Effector memory CD8-positive, alpha-beta T cell (primary cell): ENCODE data around the gene SPINK4.

Source experiments
- ATAC-seq: fragments of 150-1000 bp; cut with Tn5 transposase; replicated peaks from 2 replicates; pipeline ENCODE4 v1.10.0; 2021; ENCODE audit warnings: mild to moderate bottlenecking, moderate library complexity
- DNase-seq, 3 experiments: peaks; one replicate each; pipeline ENCODE4 v3.0.0; 2021
- H3K27ac Mint-ChIP-seq, 2 donors: one replicate each; pipeline ENCODE4 v1.8.0; 2022; ENCODE audit warnings: mild to moderate bottlenecking in 2 of 2, mixed read lengths in 2 of 2, moderate library complexity in 2 of 2
- H3K27me3 Mint-ChIP-seq, 2 donors: one replicate each; pipeline ENCODE4 v1.8.0; 2022; ENCODE audit warnings: mixed read lengths in 2 of 2
- H3K36me3 Mint-ChIP-seq: one replicate; pipeline ENCODE4 v1.8.0; 2022; ENCODE audit warnings: mild to moderate bottlenecking, moderate library complexity, mixed read lengths; ENCODE audit not compliant: insufficient read depth
- H3K4me1 Mint-ChIP-seq, 2 donors: one replicate each; pipeline ENCODE4 v1.8.0; 2022; ENCODE audit warnings: low read depth in 2 of 2, mixed read lengths in 2 of 2
- H3K4me3 Mint-ChIP-seq, 2 donors: one replicate each; pipeline ENCODE4 v1.8.0; 2022; ENCODE audit warnings: mild to moderate bottlenecking in 2 of 2, mixed read lengths in 2 of 2, moderate library complexity in 2 of 2
- H3K9me3 Mint-ChIP-seq, 2 donors: one replicate each; pipeline ENCODE4 v1.8.0; 2022; ENCODE audit warnings: mixed read lengths in 2 of 2

SPINK4 gene

DNA sequence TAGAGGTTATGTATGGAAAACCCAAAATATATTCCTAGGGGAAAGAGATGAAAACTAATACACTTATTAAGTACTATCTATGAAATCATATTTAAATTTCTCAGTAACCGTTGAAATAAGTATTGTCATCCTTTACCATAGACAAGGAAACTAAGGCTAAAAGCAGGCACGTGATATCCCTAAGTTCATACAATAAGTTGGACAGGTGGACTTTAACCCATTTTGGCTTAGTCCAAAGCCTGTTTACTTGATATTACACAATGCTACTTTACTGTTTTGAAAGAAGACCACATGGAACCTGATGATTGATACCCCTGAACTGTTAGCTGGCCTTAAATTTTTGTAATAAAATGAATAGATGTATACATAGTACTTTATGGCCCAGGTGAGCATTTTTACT is 53.8 kb downstream of the SPINK4 start:
- Mint-ChIP-seq H3K27me3 (no peaks in the 10 kb centered on the region), H3K36me3 (peaks cover 61% of the 10 kb centered on the region), H3K9me3 (no peaks in the 10 kb centered on the region), H3K4me1 (peaks cover 61 to 63% of the 10 kb centered on the region in 2 donors), H3K4me3 (no peak overlapping the region), H3K27ac (peak overlapping the region; percentile 46 to 99)
- DNase-seq = no peak
- no peak for ATAC-seq

DNA sequence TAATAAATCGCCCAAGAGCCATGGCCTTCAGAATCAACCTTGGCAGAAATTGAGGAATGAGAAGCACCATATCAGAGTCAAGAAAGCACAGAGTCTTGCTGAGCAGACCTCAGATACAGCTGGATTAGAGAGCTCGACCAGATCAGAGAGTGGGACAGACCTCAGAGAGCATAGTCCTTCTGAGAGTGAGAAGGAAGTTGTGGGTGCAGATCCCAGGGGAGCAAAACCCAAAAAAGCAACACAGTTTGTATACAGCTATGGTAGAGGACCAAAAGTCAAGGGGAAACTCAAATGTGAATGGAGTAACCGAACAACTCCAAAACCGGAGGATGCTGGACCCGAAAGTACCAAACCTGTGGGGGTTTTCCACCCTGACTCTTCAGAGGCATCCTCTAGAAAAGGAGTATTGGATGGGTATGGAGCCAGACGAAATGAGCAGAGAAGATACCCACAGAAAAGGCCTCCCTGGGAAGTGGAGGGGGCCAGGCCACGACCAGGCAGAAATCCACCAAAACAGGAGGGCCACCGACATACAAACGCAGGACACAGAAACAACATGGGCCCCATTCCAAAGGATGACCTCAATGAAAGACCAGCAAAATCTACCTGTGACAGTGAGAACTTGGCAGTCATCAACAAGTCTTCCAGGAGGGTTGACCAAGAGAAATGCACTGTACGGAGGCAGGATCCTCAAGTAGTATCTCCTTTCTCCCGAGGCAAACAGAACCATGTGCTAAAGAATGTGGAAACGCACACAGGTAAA is 54.9 kb downstream of the SPINK4 start:
- ATAC-seq (no peak), DNase-seq (no peak)
- Mint-ChIP-seq H3K27me3 (no peaks in the 10 kb centered on the region), H3K4me1 (peaks cover 65 to 71% of the 10 kb centered on the region in 2 donors), H3K4me3 (peak overlapping the region in 1 of 2 donors; percentile 7), H3K36me3 (peaks cover 67% of the 10 kb centered on the region), H3K9me3 (no peaks in the 10 kb centered on the region), H3K27ac (peak overlapping the region; percentile 46 to 99)

DNA sequence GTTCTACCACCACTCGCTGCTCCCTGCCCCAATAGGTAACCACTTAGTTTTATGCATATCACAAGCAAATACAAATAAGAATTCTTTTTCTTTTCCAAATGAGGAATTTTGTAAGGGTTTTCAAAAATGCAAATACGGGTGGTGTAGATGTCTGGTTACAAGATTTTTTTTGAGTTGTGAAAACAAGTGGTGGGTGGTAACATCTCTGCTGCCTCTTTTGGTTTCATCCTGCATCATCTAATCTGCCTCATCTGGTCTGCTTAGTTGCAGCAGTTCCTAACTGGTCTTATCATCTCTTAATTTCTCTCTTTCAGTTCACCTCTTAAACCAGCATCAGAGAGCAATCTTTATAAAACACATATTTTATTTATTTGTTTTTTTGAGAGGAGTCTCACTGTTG is 55.6 kb downstream of the SPINK4 start:
- Mint-ChIP-seq H3K27ac (no peak overlapping the region), H3K4me3 (no peak overlapping the region), H3K9me3 (no peaks in the 10 kb centered on the region), H3K4me1 (peaks cover 61 to 70% of the 10 kb centered on the region in 2 donors), H3K36me3 (peaks cover 66% of the 10 kb centered on the region), H3K27me3 (no peaks in the 10 kb centered on the region)
- no peak for DNase-seq
- no peak for ATAC-seq

DNA sequence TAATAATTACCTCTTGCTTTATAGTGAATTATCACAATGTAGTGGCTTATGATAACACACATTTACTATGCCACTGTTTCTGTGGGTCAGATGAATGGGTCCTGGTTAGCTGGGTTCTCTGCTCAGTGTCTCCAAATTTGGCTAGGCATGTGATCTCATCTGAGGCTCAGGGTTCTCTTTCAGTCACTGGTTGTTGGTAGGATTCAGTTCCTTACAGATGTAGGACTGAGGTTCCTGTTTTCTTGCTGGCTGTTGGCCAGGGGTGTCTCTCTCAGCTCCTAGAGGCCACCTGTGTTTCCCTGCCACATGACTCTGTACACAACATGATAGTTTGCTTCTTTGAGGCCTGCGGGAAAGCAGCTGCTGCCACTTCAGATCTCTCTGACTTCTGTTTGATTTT is 57.5 kb downstream of the SPINK4 start:
- ATAC-seq (peak; percentile 63), DNase-seq (no peak)
- Mint-ChIP-seq H3K27me3 (no peaks in the 10 kb centered on the region), H3K4me1 (peaks cover 48 to 62% of the 10 kb centered on the region in 2 donors), H3K9me3 (no peaks in the 10 kb centered on the region), H3K36me3 (peaks cover 55% of the 10 kb centered on the region), H3K4me3 (peak overlapping the region; percentile 21 to 58), H3K27ac (peak overlapping the region; percentile 69 to 88)
